CD4-positive, alpha-beta T cell (primary cell): ENCODE results near the gene SFT2D2. TPM values are rescaled to one million over a fixed set of nuclear protein-coding genes. Genes with fewer than 3 reads are reported as not detected.
A peak's percentile ranks its signal among the peaks of the same experiment; 100 is the strongest.

ENCODE experiments used
- ATAC-seq: fragments of 200-7000 bp; cut with Tn5 transposase; one replicate; pipeline ENCODE4 v1.10.0; 2022; ENCODE audit warnings: mild to moderate bottlenecking; ENCODE audit not compliant: poor library complexity
- CTCF ChIA-PET: fragments of 350-600 bp; sonication (Branson Sonifier 250); formaldehyde crosslinking; loops from one replicate; lab custom pipeline; 2021; ENCODE audit warnings: antibody characterized with exemption, inconsistent platforms; lab: Charles Lee
- POLR2A ChIA-PET: fragments of 350-600 bp; sonication (Branson Sonifier 250); formaldehyde crosslinking; loops from one replicate; lab custom pipeline; 2021; ENCODE audit warnings: antibody characterized with exemption, inconsistent platforms; lab: Charles Lee
- DNase-seq, 14 experiments: peaks; one replicate each; pipeline ENCODE4 v3.0.0-alpha.2; 2013 to 2020; ENCODE audit warnings: mixed read lengths in 2 of 14
- H3K27ac ChIP-seq, 2 donors: one replicate each; pipeline versions ENCODE4 v1.5.1 to v1.7.0; 2013; ENCODE audit warnings: low read length in 2 of 2, low read depth in 1 of 2, mild to moderate bottlenecking in 1 of 2
- H3K27me3 ChIP-seq, 2 experiments: 1 replicate in 1 of 2; 2 replicates in 1 of 2; pipeline versions ENCODE4 v1.6.1 to v1.7.0; 2013; ENCODE audit warnings: low read length in 2 of 2, control low read depth in 1 of 2, mild to moderate bottlenecking in 1 of 2, moderate library complexity in 1 of 2; ENCODE audit not compliant: insufficient read depth in 2 of 2, control insufficient read depth in 1 of 2
- H3K36me3 ChIP-seq: one replicate; pipeline ENCODE4 v1.6.1; 2013; ENCODE audit warnings: low read length, control low read depth; ENCODE audit not compliant: insufficient read depth
- H3K4me1 ChIP-seq: one replicate; pipeline ENCODE4 v1.6.1; 2013; ENCODE audit warnings: low read length, control low read depth; ENCODE audit not compliant: insufficient read depth
- H3K4me3 ChIP-seq: one replicate; pipeline ENCODE4 v1.5.1; 2013; ENCODE audit warnings: mild to moderate bottlenecking, low read length, moderate library complexity
- H3K9me3 ChIP-seq, 2 experiments: 1 replicate in 1 of 2; 2 replicates in 1 of 2; pipeline versions ENCODE4 v1.6.1 to v1.7.0; 2013; ENCODE audit warnings: low read length in 2 of 2, mild to moderate bottlenecking in 2 of 2, control low read depth in 1 of 2, moderate library complexity in 1 of 2; ENCODE audit not compliant: control insufficient read depth in 1 of 2, insufficient read depth in 1 of 2
- H3K27ac Mint-ChIP-seq: one replicate; pipeline ENCODE4 v1.8.0; 2020; ENCODE audit warnings: mixed read lengths
- H3K27me3 Mint-ChIP-seq: one replicate; pipeline ENCODE4 v1.8.0; 2021; ENCODE audit warnings: mixed read lengths
- H3K36me3 Mint-ChIP-seq: one replicate; pipeline ENCODE4 v1.8.0; 2021; ENCODE audit warnings: low read depth, mixed read lengths
- H3K4me1 Mint-ChIP-seq: one replicate; pipeline ENCODE4 v1.8.0; 2021; ENCODE audit warnings: low read depth, mixed read lengths
- H3K4me3 Mint-ChIP-seq: one replicate; pipeline ENCODE4 v1.8.0; 2020; ENCODE audit warnings: mild to moderate bottlenecking, mixed read lengths
- H3K9me3 Mint-ChIP-seq: one replicate; pipeline ENCODE4 v1.8.0; 2020; ENCODE audit warnings: mixed read lengths
- CTCF ChIP-seq: fragments of 200-600 bp; IDR thresholded peaks from one replicate; pipeline ENCODE4 v1.8.0; 2022; ENCODE audit warnings: antibody characterized with exemption, mild to moderate bottlenecking
- intact Hi-C, 2 experiments: fragments of 100-400 bp; cut with DNase I in 1 of 2; cut with micrococcal nuclease in 1 of 2; formaldehyde crosslinking; loops; one replicate each; pipeline versions ENCODE4 v1.15.1 to v1.9.0; 2023 to 2025; cut with DNase I, micrococcal nuclease
- total RNA-seq, 174 experiments: library from RNA in 2 of 174; stranded (reverse) in 2 of 174; gene quantifications; one replicate each; pipeline ENCODE4 v1.2.3 and lab custom pipeline; 2021 to 2026

The SFT2D2 gene
- total RNA-seq, 2 experiments from 2014 or later, result 47.0 to 51.7 TPM

- H3K9me3 ChIP-seq, result no peaks in the 10 kb centered on the region
- no peaks in the 10 kb centered on the region for H3K36me3 ChIP-seq
- H3K27me3 ChIP-seq, result no peaks in the 10 kb centered on the region
- Mint-ChIP-seq H3K27ac (no peak overlapping the region), H3K4me1 (peaks cover 13% of the 10 kb centered on the region), H3K4me3 (no peak overlapping the region), H3K9me3 (no peaks in the 10 kb centered on the region), H3K27me3 (peaks cover 10% of the 10 kb centered on the region), H3K36me3 (no peaks in the 10 kb centered on the region)
- no peak for TF ChIP-seq CTCF
- ChIA-PET POLR2A (no interaction called here), CTCF (no interaction called here)
- intact Hi-C loops, result no loop called here
- ATAC-seq (no peak), DNase-seq (no peak)
- no peak overlapping the region for H3K27ac ChIP-seq
- peaks cover 12% of the 10 kb centered on the region for H3K4me1 ChIP-seq
- no peak overlapping the region for H3K4me3 ChIP-seq
Measured at GRCh38 chr1:168221275-168221674, 4.5 kb upstream of the SFT2D2 start.

- intact Hi-C loops, result no loop called here
- Histone ChIP-seq H3K27ac (no peak overlapping the region), H3K4me1 (peaks cover 26% of the 10 kb centered on the region), H3K4me3 (no peak overlapping the region), H3K27me3 (no peaks in the 10 kb centered on the region), H3K36me3 (no peaks in the 10 kb centered on the region), H3K9me3 (no peaks in the 10 kb centered on the region)
- DNase-seq (no peak), ATAC-seq (no peak)
- Mint-ChIP-seq H3K27me3 (peaks cover 10% of the 10 kb centered on the region), H3K9me3 (no peaks in the 10 kb centered on the region), H3K4me1 (peaks cover 32% of the 10 kb centered on the region), H3K36me3 (peaks cover 18% of the 10 kb centered on the region), H3K27ac (no peak overlapping the region), H3K4me3 (peak overlapping the region; percentile 56)
- TF ChIP-seq CTCF, result no peak
- ChIA-PET POLR2A (no interaction called here), CTCF (no interaction called here)
Measured at GRCh38 chr1:168223261-168223660, 2.5 kb upstream of the SFT2D2 start.

GRCh38 chr1:168223681-168224540, 1.9 kb upstream of the SFT2D2 start:
- POLR2A ChIA-PET, result interaction anchor here (3.6 kb wide), 1 partner anchor 288 kb away, joined by 15 read pairs; no protein-coding TSS in a partner anchor
- no peak for TF ChIP-seq CTCF
- no peak overlapping the region for H3K27ac ChIP-seq
- H3K4me1 ChIP-seq, result peaks cover 30% of the 10 kb centered on the region
- peaks cover 38% of the 10 kb centered on the region for H3K4me1 Mint-ChIP-seq
- intact Hi-C loops, result no loop called here
- no peaks in the 10 kb centered on the region for H3K9me3 ChIP-seq
- H3K27me3 ChIP-seq, result no peaks in the 10 kb centered on the region
- H3K4me3 ChIP-seq, result no peak overlapping the region
- peaks cover 22% of the 10 kb centered on the region for H3K36me3 Mint-ChIP-seq
- peaks cover 10% of the 10 kb centered on the region for H3K27me3 Mint-ChIP-seq
- peak overlapping the region; percentile 99 for H3K4me3 Mint-ChIP-seq
- CTCF ChIA-PET, result interaction anchor here (4.0 kb wide), 1 partner anchor 11 kb away, joined by 21 read pairs; no protein-coding TSS in a partner anchor
- H3K27ac Mint-ChIP-seq, result peak overlapping the region; percentile 88
- H3K36me3 ChIP-seq, result no peaks in the 10 kb centered on the region
- DNase-seq, result no peak
- no peaks in the 10 kb centered on the region for H3K9me3 Mint-ChIP-seq
- ATAC-seq, result no peak
